ENCODE data around the gene PLCB3.

PLCB3 gene

GRCh38 chr11:64248578-64248977, 2.8 kb upstream of the PLCB3 start:
- peak overlapping the region; percentile 92 for H2AK5ac ChIP-seq (ENCODE audit: low read length)
- H2BK120ac ChIP-seq (ENCODE audit: low read depth, low read length) = no peak overlapping the region
- H3K4me3 ChIP-seq (ENCODE audit: low read length) = no peak overlapping the region
- peak overlapping the region; percentile 59 for H3K4ac ChIP-seq (ENCODE audit: low read depth, low read length)
- peak; percentile 54 for DNase-seq
- no peak overlapping the region for H3K4me2 ChIP-seq (ENCODE audit: low read length)
- H3K79me2 ChIP-seq (ENCODE audit: control insufficient read depth, insufficient read depth, low read length) = peaks cover 28% of the 10 kb centered on the region
- H3K79me1 ChIP-seq (ENCODE audit: low read length) = peaks cover 9% of the 10 kb centered on the region
- no peaks in the 10 kb centered on the region for H3K27me3 ChIP-seq (ENCODE audit: insufficient read depth, low read length, poor library complexity)
- no peak overlapping the region for H3K27ac ChIP-seq (ENCODE audit: low read depth, low read length)
- peaks cover 12% of the 10 kb centered on the region for H3K4me1 ChIP-seq (ENCODE audit: control insufficient read depth, low read depth, low read length)
- H3K23ac ChIP-seq (ENCODE audit: low read length) = no peak overlapping the region
- WGBS (ENCODE audit: extremely low coverage, insufficient coverage, low lambda C conversion rate) = no CpG with 5 or more reads among the region's 7 CpGs
- H3K18ac ChIP-seq (ENCODE audit: low read length) = no peak overlapping the region
- H2BK5ac ChIP-seq (ENCODE audit: low read length) = no peak overlapping the region
- H3K9ac ChIP-seq (ENCODE audit: low read length) = peak overlapping the region; percentile 69
- no peak overlapping the region for H2BK15ac ChIP-seq (replicated peaks; ENCODE audit: low read depth)
- H3K56ac ChIP-seq (ENCODE audit: low read length) = peak overlapping the region; percentile 77
- H4K8ac ChIP-seq (ENCODE audit: low read depth, low read length) = no peak overlapping the region
- no peaks in the 10 kb centered on the region for H3K36me3 ChIP-seq (ENCODE audit: control insufficient read depth, insufficient read depth, low read length)
- no peak overlapping the region for H4K5ac ChIP-seq (ENCODE audit: low read length)

GRCh38 chr11:64249038-64249437, 2.3 kb upstream of the PLCB3 start:
- Histone ChIP-seq H3K56ac (ENCODE audit: low read length) (peak overlapping the region; percentile 77), H3K4me2 (ENCODE audit: low read length) (no peak overlapping the region), H3K18ac (ENCODE audit: low read length) (no peak overlapping the region), H3K9ac (ENCODE audit: low read length) (peak overlapping the region; percentile 31), H3K79me1 (ENCODE audit: low read length) (peaks cover 10% of the 10 kb centered on the region), H4K8ac (ENCODE audit: low read depth, low read length) (no peak overlapping the region), H3K79me2 (ENCODE audit: control insufficient read depth, insufficient read depth, low read length) (peaks cover 28% of the 10 kb centered on the region), H3K23ac (ENCODE audit: low read length) (no peak overlapping the region), H2AK5ac (ENCODE audit: low read length) (peak overlapping the region; percentile 64), H3K4me3 (ENCODE audit: low read length) (no peak overlapping the region), H2BK120ac (ENCODE audit: low read depth, low read length) (no peak overlapping the region), H3K4ac (ENCODE audit: low read depth, low read length) (no peak overlapping the region), H2BK5ac (ENCODE audit: low read length) (no peak overlapping the region), H2BK15ac (replicated peaks; ENCODE audit: low read depth) (no peak overlapping the region), H3K27ac (ENCODE audit: low read depth, low read length) (peak overlapping the region; percentile 5), H3K4me1 (ENCODE audit: control insufficient read depth, low read depth, low read length) (peaks cover 12% of the 10 kb centered on the region), H3K27me3 (ENCODE audit: insufficient read depth, low read length, poor library complexity) (no peaks in the 10 kb centered on the region), H3K36me3 (ENCODE audit: control insufficient read depth, insufficient read depth, low read length) (no peaks in the 10 kb centered on the region), H4K5ac (ENCODE audit: low read length) (no peak overlapping the region)
- no peak for DNase-seq
- no CpG with 5 or more reads among the region's 4 CpGs for WGBS (ENCODE audit: extremely low coverage, insufficient coverage, low lambda C conversion rate)

GRCh38 chr11:64249563-64250414, 1.5 kb upstream of the PLCB3 start:
- H3K27me3 ChIP-seq (ENCODE audit: insufficient read depth, low read length, poor library complexity) = no peaks in the 10 kb centered on the region
- H3K79me1 ChIP-seq (ENCODE audit: low read length) = peaks cover 13% of the 10 kb centered on the region
- H2BK15ac ChIP-seq (replicated peaks; ENCODE audit: low read depth) = no peak overlapping the region
- H4K5ac ChIP-seq (ENCODE audit: low read length) = peak overlapping the region; percentile 85
- no peak overlapping the region for H3K23ac ChIP-seq (ENCODE audit: low read length)
- WGBS (ENCODE audit: extremely low coverage, insufficient coverage, low lambda C conversion rate) = no CpG with 5 or more reads among the region's 8 CpGs
- peak overlapping the region; percentile 77 for H3K56ac ChIP-seq (ENCODE audit: low read length)
- H3K4me3 ChIP-seq (ENCODE audit: low read length) = no peak overlapping the region
- peaks cover 28% of the 10 kb centered on the region for H3K79me2 ChIP-seq (ENCODE audit: control insufficient read depth, insufficient read depth, low read length)
- peak overlapping the region; percentile 24 for H3K27ac ChIP-seq (ENCODE audit: low read depth, low read length)
- H3K4me1 ChIP-seq (ENCODE audit: control insufficient read depth, low read depth, low read length) = peaks cover 12% of the 10 kb centered on the region
- no peak overlapping the region for H2BK5ac ChIP-seq (ENCODE audit: low read length)
- no peak overlapping the region for H3K18ac ChIP-seq (ENCODE audit: low read length)
- H3K36me3 ChIP-seq (ENCODE audit: control insufficient read depth, insufficient read depth, low read length) = peaks cover under 1% of the 10 kb centered on the region
- H3K4me2 ChIP-seq (ENCODE audit: low read length) = no peak overlapping the region
- no peak for DNase-seq
- no peak overlapping the region for H4K8ac ChIP-seq (ENCODE audit: low read depth, low read length)
- H2BK120ac ChIP-seq (ENCODE audit: low read depth, low read length) = no peak overlapping the region
- peak overlapping the region; percentile 40 for H3K9ac ChIP-seq (ENCODE audit: low read length)
- no peak overlapping the region for H3K4ac ChIP-seq (ENCODE audit: low read depth, low read length)
- H2AK5ac ChIP-seq (ENCODE audit: low read length) = peak overlapping the region; percentile 7

GRCh38 chr11:64250415-64251015, 815 bp upstream of the PLCB3 start:
- no peak overlapping the region for H3K4me3 ChIP-seq (ENCODE audit: low read length)
- H3K27me3 ChIP-seq (ENCODE audit: insufficient read depth, low read length, poor library complexity) = no peaks in the 10 kb centered on the region
- peaks cover 13% of the 10 kb centered on the region for H3K79me1 ChIP-seq (ENCODE audit: low read length)
- peaks cover 12% of the 10 kb centered on the region for H3K4me1 ChIP-seq (ENCODE audit: control insufficient read depth, low read depth, low read length)
- no peak overlapping the region for H4K5ac ChIP-seq (ENCODE audit: low read length)
- no CpG with 5 or more reads among the region's 13 CpGs for WGBS (ENCODE audit: extremely low coverage, insufficient coverage, low lambda C conversion rate)
- H4K8ac ChIP-seq (ENCODE audit: low read depth, low read length) = no peak overlapping the region
- H2BK15ac ChIP-seq (replicated peaks; ENCODE audit: low read depth) = no peak overlapping the region
- no peak overlapping the region for H3K4ac ChIP-seq (ENCODE audit: low read depth, low read length)
- no peak for DNase-seq
- H2BK5ac ChIP-seq (ENCODE audit: low read length) = no peak overlapping the region
- no peak overlapping the region for H2BK120ac ChIP-seq (ENCODE audit: low read depth, low read length)
- peak overlapping the region; percentile 65 for H3K4me2 ChIP-seq (ENCODE audit: low read length)
- peak overlapping the region; percentile 81 for H3K9ac ChIP-seq (ENCODE audit: low read length)
- H3K18ac ChIP-seq (ENCODE audit: low read length) = peak overlapping the region; percentile 85
- peak overlapping the region; percentile 91 for H3K56ac ChIP-seq (ENCODE audit: low read length)
- H3K23ac ChIP-seq (ENCODE audit: low read length) = no peak overlapping the region
- H3K79me2 ChIP-seq (ENCODE audit: control insufficient read depth, insufficient read depth, low read length) = peaks cover 20% of the 10 kb centered on the region
- H3K27ac ChIP-seq (ENCODE audit: low read depth, low read length) = no peak overlapping the region
- H2AK5ac ChIP-seq (ENCODE audit: low read length) = no peak overlapping the region
- H3K36me3 ChIP-seq (ENCODE audit: control insufficient read depth, insufficient read depth, low read length) = peaks cover 4% of the 10 kb centered on the region

- Histone ChIP-seq H3K4me3 (ENCODE audit: low read length) (peak overlapping the region; percentile 82), H3K9ac (ENCODE audit: low read length) (peak overlapping the region; percentile 95), H4K8ac (ENCODE audit: low read depth, low read length) (no peak overlapping the region), H4K5ac (ENCODE audit: low read length) (no peak overlapping the region), H3K4me1 (ENCODE audit: control insufficient read depth, low read depth, low read length) (peaks cover 12% of the 10 kb centered on the region), H2BK5ac (ENCODE audit: low read length) (no peak overlapping the region), H3K23ac (ENCODE audit: low read length) (peak overlapping the region; percentile 57), H2BK15ac (replicated peaks; ENCODE audit: low read depth) (no peak overlapping the region), H3K56ac (ENCODE audit: low read length) (peak overlapping the region; percentile 94), H2BK120ac (ENCODE audit: low read depth, low read length) (no peak overlapping the region), H3K79me2 (ENCODE audit: control insufficient read depth, insufficient read depth, low read length) (peaks cover 12% of the 10 kb centered on the region), H3K79me1 (ENCODE audit: low read length) (peaks cover 13% of the 10 kb centered on the region), H3K27me3 (ENCODE audit: insufficient read depth, low read length, poor library complexity) (no peaks in the 10 kb centered on the region), H3K4me2 (ENCODE audit: low read length) (peak overlapping the region; percentile 82), H3K36me3 (ENCODE audit: control insufficient read depth, insufficient read depth, low read length) (peaks cover 5% of the 10 kb centered on the region), H3K18ac (ENCODE audit: low read length) (peak overlapping the region; percentile 16), H3K4ac (ENCODE audit: low read depth, low read length) (peak overlapping the region; percentile 21), H2AK5ac (ENCODE audit: low read length) (no peak overlapping the region), H3K27ac (ENCODE audit: low read depth, low read length) (no peak overlapping the region)
- WGBS (ENCODE audit: extremely low coverage, insufficient coverage, low lambda C conversion rate) = no CpG with 5 or more reads among the region's 18 CpGs
- no peak for DNase-seq
Observed at GRCh38 chr11:64251753-64252002, 348 bp downstream of the PLCB3 start.
